Ishikawa (cell line): ENCODE measurements around the gene BBS9.

Source experiments
- CEBPB ChIP-seq: IDR thresholded peaks from 2 replicates; pipeline ENCODE4 v1.6.1; 2012
- CREB1 ChIP-seq: IDR thresholded peaks from 2 replicates; pipeline ENCODE4 v1.6.1; 2012; ENCODE audit warnings: low read depth
- EP300 ChIP-seq: IDR thresholded peaks from 2 replicates; pipeline ENCODE4 v1.6.1; 2012; ENCODE audit warnings: borderline replicate concordance
- NFIC ChIP-seq: IDR thresholded peaks from 2 replicates; pipeline ENCODE4 v1.6.1; 2012
- RAD21 ChIP-seq: IDR thresholded peaks from 2 replicates; pipeline ENCODE4 v1.6.1; 2012; ENCODE audit warnings: low read depth
- REST ChIP-seq: IDR thresholded peaks from 2 replicates; pipeline ENCODE4 v1.6.1; 2012; ENCODE audit warnings: low read depth, mild to moderate bottlenecking
- TAF1 ChIP-seq: IDR thresholded peaks from 2 replicates; pipeline ENCODE4 v1.6.1; 2012; ENCODE audit warnings: low read depth, mild to moderate bottlenecking
- TCF12 ChIP-seq: IDR thresholded peaks from 2 replicates; pipeline ENCODE4 v1.6.1; 2012; ENCODE audit warnings: low read depth
- TEAD4 ChIP-seq: IDR thresholded peaks from 2 replicates; pipeline ENCODE4 v1.6.1; 2012
- YY1 ChIP-seq: IDR thresholded peaks from 2 replicates; pipeline ENCODE4 v1.6.1; 2012; ENCODE audit warnings: low read depth

- TF ChIP-seq YY1, result no peak
- TF ChIP-seq TAF1, result no peak
- no peak for TF ChIP-seq RAD21
- no peak for TF ChIP-seq CEBPB
- TF ChIP-seq NFIC, result no peak
- TF ChIP-seq EP300, result no peak
- TF ChIP-seq CREB1, result no peak
- TF ChIP-seq REST, result no peak
- TF ChIP-seq TEAD4, result no peak
- TF ChIP-seq TCF12, result no peak
Observed at GRCh38 chr7:33114976-33115375, 14.4 kb upstream of the BBS9 start.
